Stimulated activated CD8-positive, alpha-beta memory T cell treated with anti-CD3 and anti-CD28 coated beads, Interleukin-7, amount 100 ng/mL, for 1 hour (primary cell): ENCODE results near the gene ZNF407.
"Not testable (repeated sequence)": the region's sequence is repeated elsewhere in the genome, so short reads cannot be mapped to it uniquely, and the experiment has no call there.

ENCODE experiments used
- DNase-seq, 2 donors: peaks; one replicate each; pipeline ENCODE4 v3.0.0-alpha.2; 2020; ENCODE audit warnings: low read depth in 2 of 2

Gene ZNF407

DNA sequence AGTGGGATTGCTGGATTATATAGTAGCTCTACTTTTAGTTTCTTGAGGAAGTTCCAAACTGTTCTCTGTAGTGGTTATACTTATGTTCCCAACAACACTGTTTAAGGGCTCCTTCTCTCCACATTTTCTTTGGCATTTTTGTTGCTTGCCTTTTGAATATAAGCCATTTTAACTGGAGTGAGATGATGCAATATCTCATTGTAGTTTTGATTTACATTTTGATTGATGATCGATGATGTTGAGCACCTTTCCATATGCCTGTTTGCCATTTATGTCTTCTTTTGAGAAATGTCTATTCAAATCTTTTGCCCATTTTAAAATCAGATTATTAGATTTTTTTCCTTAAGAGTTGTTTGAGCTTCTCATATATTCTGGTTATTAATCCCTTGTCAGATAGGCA, 368.0 kb downstream of the ZNF407 start:
- DNase-seq, result no peak

DNA sequence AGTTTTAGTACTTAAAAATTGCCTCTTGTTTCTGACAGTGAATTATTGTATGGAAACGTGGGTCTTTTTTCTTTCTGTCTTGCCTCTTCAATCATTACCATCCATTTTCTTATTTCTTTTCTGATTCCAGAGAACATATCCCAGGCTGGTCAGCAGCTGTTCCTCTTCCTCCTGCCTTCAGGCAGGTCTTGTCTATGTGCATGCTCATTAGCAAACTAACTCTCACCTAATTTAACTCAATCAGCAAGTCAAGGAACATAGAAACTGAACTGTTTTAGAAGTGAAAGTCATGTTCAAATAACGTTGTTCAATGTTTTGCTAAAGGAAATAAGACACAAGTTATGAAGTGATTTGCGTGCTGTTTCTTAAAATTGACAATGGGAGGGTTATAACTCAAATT, 369.8 kb downstream of the ZNF407 start:
- no peak for DNase-seq

DNA sequence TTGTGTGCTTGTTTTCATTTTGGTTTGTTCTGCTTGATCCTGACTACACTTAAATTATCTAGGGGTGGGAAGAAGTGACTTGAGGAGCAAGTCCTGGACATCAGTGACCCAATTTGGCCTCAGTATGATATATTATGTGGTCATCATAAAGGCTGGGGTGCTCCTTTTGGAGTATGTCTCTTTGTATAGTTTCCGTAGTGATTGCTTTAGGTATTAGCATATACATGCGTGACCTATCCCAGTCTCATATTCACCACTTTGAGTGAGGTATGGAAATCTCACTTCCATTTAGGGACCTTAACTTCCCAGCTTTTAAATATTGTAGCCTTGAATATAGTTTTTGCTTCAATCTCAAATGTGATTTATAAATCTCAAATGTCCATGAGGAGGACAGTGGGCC, 370.3 kb downstream of the ZNF407 start:
- DNase-seq, result no peak

DNA sequence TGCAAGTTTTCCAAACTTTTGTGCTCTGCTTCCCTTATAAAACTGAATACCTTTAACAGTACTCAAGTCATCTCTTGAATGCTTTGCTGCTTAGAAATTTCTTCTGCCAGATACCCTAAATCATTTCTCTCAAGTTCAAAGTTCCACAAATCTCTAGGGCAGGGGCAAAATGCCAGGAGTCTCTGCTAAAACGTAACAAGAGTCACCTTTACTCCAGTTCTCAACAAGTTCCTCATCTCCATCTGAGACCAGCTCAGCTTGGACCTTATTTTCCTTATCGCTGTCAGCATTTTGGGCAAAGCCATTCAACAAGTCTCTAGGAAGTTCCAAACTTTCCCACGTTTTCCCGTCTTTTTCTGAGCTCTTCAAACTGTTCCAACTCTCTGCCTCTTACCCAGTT, 373.7 kb downstream of the ZNF407 start:
- not testable (repeated sequence) for DNase-seq

DNA sequence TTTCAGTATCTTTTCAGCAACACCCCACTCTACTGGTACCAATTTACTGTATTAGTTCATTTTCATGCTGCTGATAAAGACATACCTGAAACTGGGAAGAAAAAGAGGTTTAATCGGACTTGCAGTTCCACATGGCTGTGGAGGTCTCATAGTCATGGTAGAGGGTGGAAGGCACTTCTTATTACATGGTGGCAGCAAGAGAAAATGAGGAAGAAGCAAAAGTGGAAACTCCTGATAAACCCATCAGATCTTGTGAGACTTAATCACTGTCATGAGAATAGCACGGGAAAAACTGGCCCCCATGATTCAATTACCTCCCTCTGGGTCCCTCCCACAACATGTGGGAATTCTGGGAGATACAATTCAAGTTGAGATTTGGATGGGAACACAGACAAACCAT, 374.1 kb downstream of the ZNF407 start:
- DNase-seq, result not testable (repeated sequence)

DNA sequence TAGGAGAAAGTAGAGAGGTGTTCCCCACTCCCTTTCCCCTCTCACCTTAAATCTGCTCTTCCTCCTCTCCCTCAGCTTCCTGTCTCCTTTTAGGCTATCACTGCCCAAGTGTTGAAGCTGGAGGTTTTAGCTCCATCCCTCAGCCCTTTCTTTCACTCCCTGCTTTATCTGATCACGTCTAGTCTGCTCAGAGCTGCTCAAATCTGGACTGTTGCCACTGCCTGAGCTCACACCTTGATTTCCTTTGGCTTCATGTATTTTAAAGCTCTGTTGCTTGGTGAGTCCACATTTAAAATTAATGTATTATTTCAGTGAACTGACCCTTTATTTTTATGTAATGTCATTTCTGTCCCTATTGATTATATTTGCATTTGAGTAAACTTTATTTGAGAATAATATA, 374.7 kb downstream of the ZNF407 start:
- DNase-seq, result no peak

DNA sequence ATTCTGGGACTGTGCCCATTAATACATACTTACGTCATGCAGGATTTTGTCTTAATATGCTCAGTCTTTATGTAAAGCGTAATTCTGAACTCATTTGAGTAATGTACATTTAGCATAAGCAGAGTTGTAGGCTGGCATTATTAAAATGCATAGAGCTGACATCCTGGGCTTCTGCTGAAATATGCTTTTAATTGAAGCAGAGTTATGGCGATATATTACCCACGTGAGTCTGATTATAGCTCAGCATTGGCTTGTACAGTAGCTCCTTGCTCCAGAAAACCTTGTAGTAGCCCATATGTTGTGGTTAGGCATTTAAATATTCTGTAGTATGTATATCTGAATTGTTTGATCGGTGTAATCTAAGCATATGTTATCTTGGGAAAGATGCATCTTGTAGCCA, 377.3 kb downstream of the ZNF407 start:
- no peak for DNase-seq

DNA sequence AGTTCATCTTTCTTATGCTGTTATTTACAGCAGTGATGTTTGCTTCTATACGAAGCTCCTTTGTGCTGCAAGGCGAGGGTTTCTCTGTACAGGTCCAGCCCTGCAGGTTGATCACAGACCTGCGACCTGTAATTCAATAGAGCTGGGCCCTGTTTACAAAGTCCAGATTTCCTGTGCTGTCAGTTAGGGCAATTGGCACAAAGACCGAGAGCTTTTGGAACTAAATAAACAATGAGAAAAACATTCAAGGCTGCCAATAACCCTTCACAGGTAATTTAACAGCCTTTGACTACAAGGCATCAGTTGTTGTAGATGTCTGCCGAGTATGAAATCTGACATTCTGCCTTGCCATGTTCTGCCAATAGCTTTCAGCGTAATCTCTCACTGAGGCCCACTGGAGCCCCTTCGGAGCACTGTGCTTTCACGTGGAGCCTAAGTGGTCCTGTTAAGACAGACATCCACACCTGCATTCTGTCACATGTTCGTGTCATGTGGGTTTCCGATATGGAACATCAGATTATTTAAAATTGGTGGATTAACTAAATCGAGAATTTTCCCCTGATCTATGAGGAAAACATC, 378.8 kb downstream of the ZNF407 start:
- DNase-seq, result no peak

DNA sequence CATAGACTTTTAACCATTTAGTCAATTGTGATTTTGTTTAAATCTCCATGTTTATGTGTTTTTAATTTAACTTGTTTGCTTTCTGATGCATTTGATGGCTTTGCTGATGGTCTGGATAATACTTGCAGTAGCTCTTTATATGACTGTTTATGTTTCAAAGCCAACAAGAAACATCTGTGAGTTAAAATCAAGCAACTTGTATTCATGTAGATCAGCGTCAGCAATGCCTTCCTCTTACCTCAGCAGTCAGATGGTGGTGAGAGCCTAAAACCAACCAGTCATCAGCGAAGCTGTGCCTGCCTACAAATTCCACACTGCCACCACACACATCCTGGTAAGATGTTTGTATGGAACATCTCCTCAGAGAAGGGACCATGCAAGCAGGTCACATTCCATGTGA, 379.4 kb downstream of the ZNF407 start:
- DNase-seq, result no peak

DNA sequence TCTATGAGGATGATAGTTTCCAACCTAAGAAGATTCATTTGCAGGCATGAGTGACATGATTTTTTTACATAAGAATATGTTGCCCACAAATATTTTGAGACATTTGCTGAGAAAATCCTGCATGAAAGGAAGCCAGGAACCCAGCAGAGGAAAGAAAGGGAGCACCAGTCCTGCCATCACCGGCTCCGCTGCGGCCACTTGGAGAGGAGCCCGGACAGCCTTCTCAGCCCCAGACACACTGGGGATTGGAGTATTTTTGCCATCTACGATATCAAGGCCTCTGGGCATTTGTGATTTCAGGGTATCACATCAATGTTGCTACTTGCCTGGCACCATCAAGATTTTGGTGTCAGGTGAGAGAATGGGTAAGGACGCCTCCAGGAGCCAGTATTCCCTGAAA, 383.0 kb downstream of the ZNF407 start:
- no peak for DNase-seq

DNA sequence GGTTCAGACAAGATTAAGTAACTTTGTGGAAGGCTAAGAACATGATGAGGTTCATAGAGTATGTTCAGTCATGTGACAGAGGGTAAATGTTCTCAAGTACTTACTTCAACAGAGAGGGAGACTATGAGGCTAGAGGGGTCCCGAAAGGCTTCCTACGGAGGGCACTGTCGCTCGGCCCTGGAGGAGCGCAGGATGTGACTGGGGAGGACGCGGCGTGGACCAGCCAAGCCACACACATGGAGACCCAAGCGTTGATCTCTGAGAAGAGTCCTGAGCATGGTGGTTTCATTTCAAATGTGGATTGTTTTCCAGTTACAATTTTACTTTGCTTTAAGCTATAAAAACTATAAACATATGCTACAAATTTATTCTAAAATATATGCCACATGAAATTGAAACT, 383.8 kb downstream of the ZNF407 start:
- DNase-seq, result no peak

DNA sequence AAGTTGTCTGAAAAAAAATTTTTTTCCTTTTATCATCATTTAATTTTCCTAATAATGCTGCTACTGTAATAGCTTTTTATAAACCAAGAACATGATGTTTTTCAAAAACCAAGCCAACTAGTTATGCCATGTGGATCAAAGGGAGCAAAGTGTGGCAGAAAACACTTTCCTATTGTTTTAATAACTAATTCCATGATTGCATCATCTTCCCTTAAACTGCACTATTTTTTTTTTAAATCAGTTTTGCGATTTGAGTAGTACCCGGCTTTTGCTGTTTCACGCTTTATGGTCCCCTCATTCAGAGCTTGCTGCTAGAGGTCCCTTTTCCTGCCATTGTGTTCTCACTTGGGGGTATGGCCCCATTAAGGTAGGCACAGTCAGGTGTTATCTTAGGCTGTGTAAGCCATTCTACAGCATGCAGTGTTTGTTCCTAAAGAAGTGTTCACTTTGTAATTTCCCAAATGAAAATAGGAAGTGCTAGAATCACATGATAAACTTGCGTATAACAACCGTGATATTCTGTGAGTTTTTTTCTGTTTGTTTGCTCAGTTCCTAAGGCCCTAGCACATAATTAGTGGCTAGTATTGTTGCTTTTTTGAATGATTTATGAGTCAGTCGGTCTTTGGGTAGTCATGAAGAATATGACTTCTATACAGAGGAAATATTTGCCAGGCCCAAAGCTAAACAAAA, 385.4 kb downstream of the ZNF407 start:
- no peak for DNase-seq

DNA sequence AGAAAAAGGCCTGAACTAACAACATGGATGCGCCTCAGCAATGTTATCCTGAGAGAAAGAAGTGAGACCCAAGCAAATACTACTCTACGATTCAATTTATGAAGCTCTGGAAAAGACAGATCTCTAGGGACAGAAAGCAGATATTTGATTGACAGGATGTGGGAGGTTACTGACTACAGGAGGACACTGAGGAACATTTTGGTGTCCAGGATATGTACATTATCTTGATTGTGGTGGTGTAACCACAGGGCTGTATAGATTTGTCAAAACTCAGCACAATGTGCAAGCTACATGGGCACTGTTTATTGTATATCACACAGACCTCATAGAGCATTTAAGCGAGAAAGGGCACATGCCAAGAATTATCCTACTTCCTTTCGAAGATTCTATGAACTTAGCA, 391.5 kb downstream of the ZNF407 start:
- no peak for DNase-seq

DNA sequence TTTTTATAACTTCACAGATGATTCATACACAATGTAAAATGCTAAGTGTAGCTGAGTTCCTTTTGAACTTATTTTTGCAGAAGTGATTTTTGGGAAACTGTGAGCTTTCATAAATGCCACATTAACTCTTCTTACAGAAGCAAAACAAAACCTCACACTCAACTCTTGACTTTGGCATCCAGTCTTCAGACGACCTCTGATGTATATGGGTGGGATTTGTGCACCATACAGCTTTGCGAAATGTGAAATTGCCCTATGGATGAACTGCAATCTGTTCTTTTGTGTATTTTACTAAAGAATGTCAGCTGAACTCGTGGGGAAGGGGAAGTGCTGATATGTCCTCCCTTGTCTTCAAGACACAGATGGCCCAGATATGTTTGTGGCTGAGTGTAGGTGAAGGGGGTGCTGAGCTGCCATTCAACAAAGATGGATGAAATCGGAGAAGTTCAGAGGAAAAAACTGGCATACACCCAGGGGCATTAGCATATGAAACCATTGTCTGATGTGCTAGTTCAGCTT, 393.0 kb downstream of the ZNF407 start:
- no peak for DNase-seq

DNA sequence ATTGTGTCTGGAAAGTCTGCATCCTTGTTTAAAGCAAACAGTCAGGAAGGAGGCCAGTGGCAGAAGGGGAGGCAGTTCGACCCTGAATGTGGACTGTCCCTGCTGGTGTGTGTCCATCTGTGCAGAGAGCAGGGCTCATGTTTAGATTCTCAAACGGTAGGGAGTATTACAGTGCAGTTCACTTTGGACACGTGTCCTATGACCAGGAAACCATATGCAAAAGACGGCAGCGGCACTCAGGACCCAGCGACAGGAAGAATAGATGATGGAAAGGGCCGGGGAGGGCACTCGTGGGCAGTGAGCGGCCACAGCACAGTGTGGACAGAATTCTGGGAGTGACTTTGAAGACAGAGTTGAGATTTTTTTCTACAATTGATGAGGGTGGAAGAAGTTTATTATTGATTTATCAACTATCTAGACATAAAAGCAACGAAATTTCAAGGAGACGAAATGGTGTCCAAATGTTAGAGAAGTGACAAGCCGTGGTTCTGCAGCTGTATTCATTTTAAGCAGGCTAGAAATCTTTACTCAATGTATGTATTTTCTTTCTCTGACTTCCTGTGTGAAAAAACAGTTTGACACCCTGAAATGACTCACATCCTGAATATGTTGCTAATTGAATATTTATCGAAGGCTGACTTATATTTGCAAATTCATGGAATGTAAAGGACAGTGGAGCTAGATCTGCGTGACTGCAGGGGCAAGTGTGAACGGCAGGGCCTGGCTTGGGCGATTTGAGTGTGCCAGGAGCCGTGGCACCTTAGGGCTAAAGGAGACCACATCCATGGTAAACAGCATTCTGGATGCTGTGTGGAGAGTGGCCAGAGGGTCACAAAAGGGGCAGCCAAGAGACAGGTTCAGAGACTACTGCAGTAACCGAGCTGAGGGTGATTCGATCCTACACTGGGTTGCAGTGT, 397.1 kb downstream of the ZNF407 start:
- no peak for DNase-seq

DNA sequence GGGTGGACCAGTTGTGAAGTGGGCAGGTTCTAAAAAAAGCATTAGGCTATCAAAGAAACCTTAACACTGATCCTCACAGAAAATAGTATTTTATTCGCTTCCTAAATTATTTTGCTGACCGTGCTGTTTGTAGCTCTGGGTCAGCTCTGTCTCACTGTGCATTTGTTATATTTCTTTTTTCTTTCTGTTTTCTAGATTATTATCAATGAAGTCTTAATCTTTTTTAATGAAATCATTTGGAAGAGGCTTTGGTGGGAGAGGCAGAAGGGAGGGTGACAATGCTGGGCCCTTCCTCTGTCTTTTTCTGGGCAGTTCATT, 397.7 kb downstream of the ZNF407 start:
- no peak for DNase-seq

DNA sequence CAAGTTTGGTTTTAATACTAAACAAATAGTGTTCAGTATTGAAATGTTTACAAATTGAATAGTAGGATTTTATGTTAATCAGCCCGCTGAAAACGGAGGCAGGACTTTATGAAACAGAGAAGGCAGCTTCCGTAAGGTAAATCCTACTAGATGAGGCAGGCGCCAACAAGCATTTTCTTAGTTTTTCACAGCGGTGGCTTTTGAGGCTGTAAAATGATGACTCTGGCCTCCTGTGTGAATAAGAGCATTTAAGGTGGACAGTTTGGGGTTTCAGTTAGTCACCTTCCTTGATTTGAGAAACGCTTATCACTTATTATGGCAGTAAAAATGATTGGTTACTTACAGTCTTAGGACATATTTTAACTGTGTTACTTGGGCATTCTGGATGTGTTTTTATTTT, 398.4 kb downstream of the ZNF407 start:
- no peak for DNase-seq

DNA sequence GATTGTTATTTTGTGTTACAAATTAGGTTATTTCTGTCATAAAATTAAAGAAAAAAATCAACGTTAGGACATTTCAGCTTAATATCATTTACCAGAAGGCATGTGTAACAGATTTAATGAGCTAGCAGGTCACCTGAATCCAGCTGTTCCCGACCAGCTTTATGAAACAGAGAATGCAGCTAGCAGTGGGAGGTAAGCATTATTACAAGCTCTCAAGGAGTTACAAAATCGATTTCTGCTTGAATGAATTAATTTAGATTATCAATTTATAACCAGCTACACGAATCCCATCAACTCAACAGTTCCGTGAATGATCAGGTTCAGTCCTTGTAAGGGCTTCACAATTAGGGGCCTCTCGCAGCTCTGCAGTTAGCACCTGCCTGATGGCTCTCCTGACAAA, 399.3 kb downstream of the ZNF407 start:
- no peak for DNase-seq

DNA sequence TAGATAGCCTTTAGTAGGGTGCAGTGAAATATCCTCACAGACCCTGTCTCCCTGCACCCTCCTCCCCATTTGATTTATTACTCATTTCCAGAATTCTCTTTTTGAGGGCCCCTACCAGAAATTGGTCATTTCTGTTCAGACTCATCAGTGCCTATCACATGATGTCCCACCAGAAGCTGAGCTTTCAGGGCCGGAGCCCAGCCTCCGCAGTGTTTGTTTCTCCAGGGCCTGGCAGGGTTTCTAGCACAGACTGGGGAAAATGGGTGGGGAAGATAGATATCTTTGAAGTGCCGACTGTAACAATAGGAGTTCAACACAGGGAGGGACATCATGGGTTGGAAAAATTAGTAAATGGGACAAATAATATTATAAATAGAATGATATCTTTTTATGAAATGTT, 403.2 kb downstream of the ZNF407 start:
- no peak for DNase-seq

DNA sequence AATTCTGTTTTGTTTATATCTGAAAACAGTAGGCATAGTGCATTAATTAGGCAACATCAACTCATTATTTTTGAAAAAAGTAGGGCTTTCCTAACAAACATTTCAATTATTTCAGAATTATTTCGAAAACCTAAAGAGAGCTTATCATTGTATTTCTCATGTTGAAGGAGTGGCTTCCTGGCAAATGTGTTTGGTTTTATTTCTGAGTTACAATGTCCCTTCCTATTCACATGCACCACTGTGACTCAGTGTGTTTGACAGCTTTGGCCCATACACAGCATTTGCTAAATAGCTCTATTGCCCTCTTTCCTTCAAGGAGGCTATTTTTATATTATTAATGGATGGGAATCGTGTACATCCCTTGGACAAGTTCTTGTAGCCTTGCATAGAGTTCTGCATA, 405.4 kb downstream of the ZNF407 start:
- DNase-seq, result no peak

DNA sequence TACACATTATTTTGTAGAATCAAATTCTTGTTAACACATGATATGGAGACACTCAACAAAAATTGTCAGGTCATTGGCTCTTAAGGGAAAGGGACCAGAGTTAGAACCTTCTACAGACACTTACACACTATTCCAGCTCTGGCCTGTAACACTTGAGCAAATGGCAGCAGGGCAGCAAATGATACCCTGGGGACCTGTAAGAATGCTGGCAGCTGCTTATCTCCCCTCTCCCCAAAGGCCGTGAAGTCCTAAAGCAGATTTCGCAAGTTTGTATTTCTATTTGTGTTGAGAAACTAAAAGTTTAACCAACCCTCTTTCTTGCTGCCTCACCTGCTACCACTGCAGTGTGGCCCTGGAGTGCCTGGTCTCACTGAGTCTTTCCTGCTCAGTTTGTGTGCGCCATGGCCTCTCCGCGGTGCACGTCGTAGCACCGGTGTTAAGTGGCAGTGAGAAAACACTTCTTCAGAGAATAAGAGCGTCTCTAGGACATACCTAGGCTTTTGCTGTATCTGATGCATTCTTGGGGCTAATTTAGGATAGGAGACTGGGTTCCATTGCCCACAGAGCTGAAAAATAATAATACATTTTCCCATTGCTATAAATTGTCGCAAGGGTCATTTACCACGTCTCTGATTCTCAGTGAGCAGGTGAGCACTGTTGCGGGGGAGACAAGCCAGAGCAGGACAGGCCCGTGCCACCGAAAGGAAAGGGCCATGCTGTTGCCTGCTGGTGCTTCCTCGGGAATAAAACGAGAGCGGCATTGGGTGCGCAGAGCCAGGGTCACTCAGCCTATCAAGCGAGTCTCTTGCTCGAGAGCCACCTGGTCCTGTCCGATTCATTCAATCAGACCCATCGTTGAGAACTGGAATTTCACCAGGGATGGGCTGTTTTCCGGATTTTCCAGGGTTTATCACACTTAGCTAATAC, 406.4 kb downstream of the ZNF407 start:
- no peak for DNase-seq

DNA sequence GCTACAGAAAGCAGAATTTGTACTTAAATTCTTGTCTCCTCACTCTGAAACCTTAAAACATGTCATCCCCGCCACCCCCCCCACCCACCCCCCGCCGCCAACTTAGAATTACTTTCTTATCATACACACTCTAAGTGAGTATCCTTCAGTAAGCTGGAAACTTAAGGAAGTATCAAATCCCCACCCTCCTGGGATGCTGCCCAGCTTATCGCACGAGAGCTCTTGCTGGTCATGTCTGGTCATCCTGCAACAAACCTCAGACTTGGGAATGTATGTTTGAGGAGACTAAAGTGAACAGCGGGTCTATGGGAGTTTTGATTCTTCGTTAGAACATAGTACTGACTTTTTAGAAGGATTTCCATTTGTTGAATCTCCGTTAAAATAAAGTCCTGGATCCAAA, 408.0 kb downstream of the ZNF407 start:
- no peak for DNase-seq
